Peyer's patch (tissue), 4 donors: ENCODE results near the gene LTF.

Experiments used
- POLR2A ChIP-seq, 2 donors: fragments of 450-650 bp; IDR thresholded peaks; one replicate each; pipeline ENCODE4 v1.5.1; 2017; ENCODE audit warnings: antibody characterized with exemption in 2 of 2, mild to moderate bottlenecking in 2 of 2, moderate library complexity in 2 of 2
- TF ChIP-seq, protein P1 (sequence below), 6 experiments: fragments of 450-650 bp in 4 of 6; fragments of 200-600 bp in 2 of 6; sonication (generic) in 1 of 6; IDR thresholded peaks; one replicate each; pipeline ENCODE4 v1.5.1; 2017 to 2019; ENCODE audit warnings: antibody characterized with exemption in 6 of 6, mild to moderate bottlenecking in 3 of 6, moderate library complexity in 1 of 6

DNA sequence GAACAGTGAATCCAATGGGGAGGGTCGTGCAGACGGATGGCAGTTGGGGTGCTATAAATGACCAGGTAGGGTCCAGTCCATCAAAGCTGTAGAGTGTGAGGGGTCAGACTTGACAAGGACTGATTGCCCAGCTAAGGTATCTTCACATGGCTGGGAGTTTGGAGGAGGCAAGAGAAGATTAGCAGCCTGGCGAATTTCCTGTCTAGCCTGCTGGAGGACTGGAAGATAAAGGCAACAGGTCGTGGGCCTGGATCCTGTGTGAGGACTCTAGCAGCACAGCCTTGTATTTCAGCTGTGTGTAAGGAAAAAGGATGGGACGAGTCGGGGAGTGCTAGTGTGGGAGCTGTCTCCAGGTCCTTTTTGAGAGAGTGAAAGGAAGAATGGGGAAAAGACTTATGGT, 75.4 kb downstream of the LTF start:
- TF ChIP-seq, protein P1, sequence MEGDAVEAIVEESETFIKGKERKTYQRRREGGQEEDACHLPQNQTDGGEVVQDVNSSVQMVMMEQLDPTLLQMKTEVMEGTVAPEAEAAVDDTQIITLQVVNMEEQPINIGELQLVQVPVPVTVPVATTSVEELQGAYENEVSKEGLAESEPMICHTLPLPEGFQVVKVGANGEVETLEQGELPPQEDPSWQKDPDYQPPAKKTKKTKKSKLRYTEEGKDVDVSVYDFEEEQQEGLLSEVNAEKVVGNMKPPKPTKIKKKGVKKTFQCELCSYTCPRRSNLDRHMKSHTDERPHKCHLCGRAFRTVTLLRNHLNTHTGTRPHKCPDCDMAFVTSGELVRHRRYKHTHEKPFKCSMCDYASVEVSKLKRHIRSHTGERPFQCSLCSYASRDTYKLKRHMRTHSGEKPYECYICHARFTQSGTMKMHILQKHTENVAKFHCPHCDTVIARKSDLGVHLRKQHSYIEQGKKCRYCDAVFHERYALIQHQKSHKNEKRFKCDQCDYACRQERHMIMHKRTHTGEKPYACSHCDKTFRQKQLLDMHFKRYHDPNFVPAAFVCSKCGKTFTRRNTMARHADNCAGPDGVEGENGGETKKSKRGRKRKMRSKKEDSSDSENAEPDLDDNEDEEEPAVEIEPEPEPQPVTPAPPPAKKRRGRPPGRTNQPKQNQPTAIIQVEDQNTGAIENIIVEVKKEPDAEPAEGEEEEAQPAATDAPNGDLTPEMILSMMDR (IDR thresholded peaks at IDR 0.05) = no peak
- no peak for TF ChIP-seq POLR2A (IDR thresholded peaks at IDR 0.05)
